Measurements from ENCODE around the gene FKBP14.
A peak's percentile ranks its signal among the peaks of the same experiment; 100 is the strongest.

The FKBP14 gene

GRCh38 chr7:30026229-30027064 is at the start of gene FKBP14:
FKBP14 (minus strand) TSS chr7:30026702; CDS start chr7:30026508, 194 bp downstream.
- peak; percentile 66 to 82 (median 71) for DNase-seq

- no peak for DNase-seq
Measured at GRCh38 chr7:30074422-30075030, 48.0 kb upstream of the FKBP14 start.

GRCh38 chr7:30072735-30073134 is 46.2 kb upstream of the FKBP14 start:
- DNase-seq: no peak

- DNase-seq: no peak
Measured at GRCh38 chr7:30070052-30070451, 43.5 kb upstream of the FKBP14 start.

GRCh38 chr7:30069096-30069867 is 42.8 kb upstream of the FKBP14 start:
- no peak for DNase-seq

GRCh38 chr7:30068117-30068516 is 41.6 kb upstream of the FKBP14 start:
- no peak for DNase-seq

- no peak for DNase-seq
Measured at GRCh38 chr7:30066687-30067086, 40.2 kb upstream of the FKBP14 start.

GRCh38 chr7:30065746-30066145 is 39.2 kb upstream of the FKBP14 start:
- DNase-seq: no peak

- no peak for DNase-seq
Measured at GRCh38 chr7:30062587-30062986, 36.1 kb upstream of the FKBP14 start.

GRCh38 chr7:30061786-30062185 is 35.3 kb upstream of the FKBP14 start:
- DNase-seq: peak in 2 of 4 experiments; percentile 1 to 11

- no peak for DNase-seq
Measured at GRCh38 chr7:30057741-30058140, 31.2 kb upstream of the FKBP14 start.

- DNase-seq: no peak
Measured at GRCh38 chr7:30053068-30053467, 26.6 kb upstream of the FKBP14 start.

GRCh38 chr7:30049173-30049572 is 22.7 kb upstream of the FKBP14 start:
- no peak for DNase-seq

- DNase-seq: no peak
Measured at GRCh38 chr7:30048582-30048981, 22.1 kb upstream of the FKBP14 start.

- no peak for DNase-seq
Measured at GRCh38 chr7:30047124-30047523, 20.6 kb upstream of the FKBP14 start.

GRCh38 chr7:30046127-30046770 is 19.7 kb upstream of the FKBP14 start:
- no peak for DNase-seq

GRCh38 chr7:30041526-30042269 is 15.2 kb upstream of the FKBP14 start:
- no peak for DNase-seq

GRCh38 chr7:30040938-30041337 is 14.4 kb upstream of the FKBP14 start:
- no peak for DNase-seq

GRCh38 chr7:30038196-30038980 is 11.9 kb upstream of the FKBP14 start:
- no peak for DNase-seq

- no peak for DNase-seq
Measured at GRCh38 chr7:30036220-30036619, 9.7 kb upstream of the FKBP14 start.

- no peak for DNase-seq
Measured at GRCh38 chr7:30034501-30034900, 8.0 kb upstream of the FKBP14 start.

All from activated naive CD4-positive, alpha-beta T cell (primary cell).